HG02798 (cell line): ENCODE results near the gene DCAF11.

ENCODE experiments used
- ATAC-seq: cut with Tn5 transposase; IDR thresholded peaks from one replicate; pipeline ENCODE4 v1.9.1; 2021; ENCODE audit warnings: mild to moderate bottlenecking; ENCODE audit not compliant: unreplicated experiment, poor library complexity

The DCAF11 gene

GRCh38 chr14:24136684-24137528, 22.3 kb downstream of the DCAF11 start:
- no peak for ATAC-seq

DNA sequence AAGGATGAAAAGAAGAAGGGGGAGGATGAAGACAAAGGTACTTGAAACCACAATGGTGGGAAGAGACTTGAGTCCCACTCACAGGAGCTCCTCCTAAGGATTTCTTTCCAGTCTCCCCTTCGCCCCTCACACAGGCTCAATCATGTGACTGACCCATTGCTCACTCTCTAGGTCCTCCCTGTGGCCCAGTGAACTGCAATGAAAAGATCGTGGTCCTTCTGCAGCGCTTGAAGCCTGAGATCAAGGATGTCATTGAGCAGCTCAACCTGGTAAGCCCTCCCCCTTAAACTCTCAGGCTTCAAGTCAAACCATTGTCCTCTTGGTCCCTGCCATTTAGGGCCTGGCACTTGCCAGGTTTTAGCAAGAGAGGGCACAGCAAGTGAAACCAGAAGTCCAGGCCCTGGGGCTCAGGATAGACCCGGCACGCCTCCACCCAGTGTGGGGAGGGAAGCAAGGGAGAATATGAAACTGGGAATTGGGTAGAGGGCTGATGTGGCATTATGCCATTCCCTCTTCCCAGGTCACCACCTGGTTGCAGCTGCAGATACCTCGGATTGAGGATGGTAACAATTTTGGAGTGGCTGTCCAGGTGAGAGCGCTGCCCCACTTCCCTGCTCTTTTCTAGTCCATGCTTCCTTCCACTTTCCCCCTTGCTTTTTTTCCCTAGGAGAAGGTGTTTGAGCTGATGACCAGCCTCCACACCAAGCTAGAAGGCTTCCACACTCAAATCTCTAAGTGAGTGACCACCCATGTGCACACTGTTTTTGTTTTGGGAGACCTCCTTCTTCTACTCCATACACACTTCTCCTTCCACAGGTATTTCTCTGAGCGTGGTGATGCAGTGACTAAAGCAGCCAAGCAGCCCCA, 23.2 kb downstream of the DCAF11 start:
- ATAC-seq, result no peak

- no peak for ATAC-seq
Measured at GRCh38 chr14:24138396-24139271, 24.1 kb downstream of the DCAF11 start.

DNA sequence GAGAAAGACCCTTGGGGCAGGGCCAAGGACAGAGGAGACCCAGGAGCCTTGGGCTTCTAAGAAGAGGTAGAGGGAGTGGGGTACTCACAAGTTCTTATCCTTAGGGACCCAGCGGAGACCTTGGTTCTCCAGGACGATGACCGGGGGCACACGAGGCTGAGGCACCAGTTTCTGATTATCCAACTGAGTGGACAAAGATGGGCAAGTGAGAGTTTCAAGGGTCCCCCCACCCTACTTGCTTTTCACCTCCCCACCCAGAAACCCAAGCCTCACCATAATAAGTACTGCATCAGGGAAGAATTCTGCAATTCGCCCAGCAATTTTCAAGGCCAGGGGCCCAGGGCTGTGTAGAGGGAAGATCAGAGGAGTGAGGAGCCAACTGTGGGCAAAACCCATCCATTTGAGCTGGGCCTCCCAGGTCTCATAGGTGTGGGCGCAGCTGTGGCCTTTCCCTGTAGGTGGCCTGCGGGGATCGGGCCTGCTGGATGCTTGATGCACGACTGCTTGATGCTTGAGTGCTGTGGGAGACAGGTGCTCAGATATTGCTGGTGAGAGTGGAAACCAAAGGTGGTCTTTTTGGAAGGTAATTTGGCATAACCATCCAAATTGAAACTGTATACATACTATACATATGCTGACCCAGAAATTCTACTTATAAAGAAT, 24.8 kb downstream of the DCAF11 start:
- ATAC-seq, result no peak

DNA sequence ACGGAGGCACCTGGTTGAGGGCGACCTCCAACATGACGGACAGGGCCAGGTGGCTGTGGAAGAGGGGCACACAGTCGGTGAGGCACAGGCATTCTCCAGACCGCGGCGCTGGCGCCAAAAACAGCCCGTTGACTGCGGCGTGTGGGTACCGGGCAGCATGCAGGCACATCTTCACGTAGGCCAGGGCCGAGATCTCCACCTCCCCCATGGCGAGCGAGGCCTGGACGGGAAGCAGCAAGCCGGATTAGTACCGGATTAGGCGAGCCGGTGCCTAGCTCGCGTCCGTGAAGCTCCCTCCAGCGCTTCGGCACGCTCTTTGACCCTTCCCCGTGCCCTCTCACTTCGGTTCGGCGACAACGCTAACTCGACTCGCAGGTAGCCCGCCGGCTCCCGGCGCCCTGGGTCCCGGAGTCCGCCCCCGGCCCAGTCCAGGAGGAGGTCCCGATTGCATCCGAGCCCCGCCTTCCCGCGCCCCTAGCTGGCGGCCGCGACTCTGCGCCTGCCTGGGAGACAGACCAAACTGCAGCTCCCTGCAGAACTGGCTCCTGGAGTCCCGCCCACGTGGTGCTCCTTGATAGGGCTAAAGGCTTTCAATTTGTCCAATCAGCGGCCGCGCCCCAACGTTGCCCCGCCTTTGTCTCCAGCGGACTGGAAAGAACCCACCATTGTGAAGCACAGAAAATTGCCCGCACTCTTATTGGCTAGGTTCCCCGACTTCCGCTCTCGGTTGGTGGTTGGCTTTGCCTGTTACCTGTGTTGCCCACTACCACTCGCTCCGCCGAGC, 26.7 kb downstream of the DCAF11 start, which contains the start of gene EMC9:
TSS of gene EMC9 (minus strand) at position 495 of the 784 bp plus-strand sequence. CDS start at position 208, 287 bp downstream.
- peak; percentile 90 for ATAC-seq

- ATAC-seq, result no peak
Measured at GRCh38 chr14:24143511-24143910, 28.9 kb downstream of the DCAF11 start.

DNA sequence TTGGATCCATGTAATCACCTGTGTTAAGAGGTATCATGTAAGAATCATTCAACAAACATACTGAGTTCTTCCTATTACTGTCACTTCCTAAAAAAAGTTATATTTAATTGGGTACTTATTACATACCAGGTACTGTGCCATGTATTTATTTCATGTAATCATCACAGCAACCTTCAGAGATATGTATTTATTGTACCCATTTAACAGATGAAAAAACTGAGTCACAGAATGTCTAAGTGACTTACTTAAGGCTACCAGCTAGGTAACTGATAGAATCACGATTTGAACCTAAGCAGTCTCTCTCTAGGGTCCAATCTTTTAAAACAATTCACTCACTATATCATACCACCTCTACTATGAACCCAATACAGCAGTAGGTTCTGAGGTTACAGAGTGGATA, 29.9 kb downstream of the DCAF11 start:
- no peak for ATAC-seq

GRCh38 chr14:24145219-24145618, 30.6 kb downstream of the DCAF11 start:
- ATAC-seq, result no peak

- ATAC-seq, result no peak
Measured at GRCh38 chr14:24145690-24146452, 31.3 kb downstream of the DCAF11 start.

DNA sequence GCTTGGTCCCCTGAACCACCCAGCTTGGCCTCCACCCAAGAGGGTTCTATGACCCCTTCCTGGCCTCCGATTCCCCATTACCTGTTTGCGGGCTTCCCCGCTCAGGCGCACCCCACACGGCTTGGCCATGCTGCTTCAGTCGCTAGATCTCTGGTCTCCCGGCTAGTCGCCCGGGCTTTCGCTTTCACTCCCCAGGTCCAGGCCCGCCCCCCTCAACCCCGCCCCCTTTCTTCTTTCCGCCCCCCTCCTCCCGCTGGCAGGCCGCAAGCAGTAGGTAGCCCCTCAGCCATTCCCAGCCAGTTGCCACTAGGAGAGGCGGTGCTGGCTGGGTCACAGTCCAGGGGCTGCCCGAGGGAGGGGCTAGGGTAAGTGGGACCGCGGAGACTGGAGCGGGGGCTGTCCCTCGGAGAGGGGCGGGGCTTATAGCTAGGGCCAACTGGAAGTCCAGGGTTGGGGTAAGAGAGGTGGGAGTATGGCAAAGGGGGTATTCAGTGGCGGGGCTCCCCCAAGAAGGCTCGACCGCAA, 31.9 kb downstream of the DCAF11 start, which contains the start of gene PSME2:
TSS of gene PSME2 (minus strand) at position 158 of the 525 bp plus-strand sequence. CDS start at position 129, 29 bp downstream.
- ATAC-seq, result peak; percentile 67

DNA sequence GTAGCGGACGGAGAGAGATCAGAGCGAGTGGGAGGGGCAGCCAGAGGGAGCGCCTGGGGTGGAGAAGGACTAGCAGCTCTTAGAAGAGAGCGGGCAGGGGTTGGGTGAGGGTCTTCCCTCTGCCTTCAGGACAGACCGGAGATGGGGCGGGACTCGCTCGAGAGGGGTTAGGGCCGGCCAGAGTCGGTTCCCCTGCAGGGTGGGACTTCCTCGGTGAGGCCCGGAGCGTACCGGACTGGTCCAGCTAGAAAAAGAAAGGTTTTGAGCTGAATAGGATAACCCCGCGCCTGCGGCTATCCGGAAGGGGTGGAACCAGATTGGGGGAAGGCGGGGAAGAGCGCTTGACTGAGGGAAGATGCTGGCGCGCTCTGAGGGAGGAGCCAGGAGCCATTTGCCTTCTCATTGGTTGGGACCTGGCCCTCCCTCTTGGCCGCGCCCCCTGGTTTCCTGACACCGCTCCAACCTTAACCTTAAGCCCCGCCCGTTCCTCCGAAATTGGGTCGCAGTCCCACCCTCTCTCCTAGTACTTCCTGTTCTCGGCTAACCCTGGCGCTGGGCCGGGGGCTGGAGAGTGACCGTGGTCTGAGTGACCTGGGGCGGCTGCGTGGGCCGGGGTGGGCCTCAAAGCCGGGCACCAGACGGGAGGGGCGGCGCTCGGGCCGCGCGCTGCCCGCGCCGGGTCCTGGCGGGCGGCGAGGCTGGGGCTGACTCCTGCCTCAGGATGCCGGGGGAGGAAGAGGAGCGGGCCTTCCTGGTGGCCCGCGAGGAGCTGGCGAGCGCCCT, 32.6 kb downstream of the DCAF11 start, which contains the start of gene RNF31:
TSS of gene RNF31 (plus strand) at position 521 of the 783 bp plus-strand sequence. CDS start at position 722, 201 bp downstream.
- ATAC-seq, result peak; percentile 87

DNA sequence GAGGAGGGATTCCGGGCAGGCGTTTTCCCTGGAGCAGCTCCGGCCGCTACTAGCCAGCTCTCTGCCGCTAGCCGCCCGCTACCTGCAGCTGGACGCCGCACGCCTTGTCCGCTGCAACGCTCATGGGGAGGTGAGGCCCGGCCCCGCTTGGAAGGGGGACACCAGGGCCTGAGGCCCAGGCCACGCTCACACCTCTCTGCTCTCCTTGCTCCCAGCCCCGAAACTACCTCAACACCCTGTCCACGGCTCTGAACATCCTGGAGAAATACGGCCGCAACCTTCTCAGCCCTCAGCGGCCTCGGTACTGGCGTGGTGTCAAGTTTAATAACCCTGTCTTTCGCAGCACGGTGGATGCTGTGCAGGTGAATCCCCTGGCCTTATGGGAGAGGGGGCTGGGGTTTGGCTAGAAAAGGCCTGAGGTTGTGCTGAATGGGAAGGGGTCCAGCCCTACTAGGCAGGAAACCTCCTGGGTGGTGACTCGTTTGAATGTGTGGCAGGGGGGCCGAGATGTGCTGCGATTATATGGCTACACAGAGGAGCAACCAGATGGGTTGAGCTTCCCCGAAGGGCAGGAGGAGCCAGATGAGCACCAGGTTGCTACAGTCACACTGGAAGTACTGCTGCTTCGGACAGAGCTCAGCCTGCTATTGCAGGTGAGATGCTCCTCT, 33.3 kb downstream of the DCAF11 start:
- ATAC-seq, result no peak

DNA sequence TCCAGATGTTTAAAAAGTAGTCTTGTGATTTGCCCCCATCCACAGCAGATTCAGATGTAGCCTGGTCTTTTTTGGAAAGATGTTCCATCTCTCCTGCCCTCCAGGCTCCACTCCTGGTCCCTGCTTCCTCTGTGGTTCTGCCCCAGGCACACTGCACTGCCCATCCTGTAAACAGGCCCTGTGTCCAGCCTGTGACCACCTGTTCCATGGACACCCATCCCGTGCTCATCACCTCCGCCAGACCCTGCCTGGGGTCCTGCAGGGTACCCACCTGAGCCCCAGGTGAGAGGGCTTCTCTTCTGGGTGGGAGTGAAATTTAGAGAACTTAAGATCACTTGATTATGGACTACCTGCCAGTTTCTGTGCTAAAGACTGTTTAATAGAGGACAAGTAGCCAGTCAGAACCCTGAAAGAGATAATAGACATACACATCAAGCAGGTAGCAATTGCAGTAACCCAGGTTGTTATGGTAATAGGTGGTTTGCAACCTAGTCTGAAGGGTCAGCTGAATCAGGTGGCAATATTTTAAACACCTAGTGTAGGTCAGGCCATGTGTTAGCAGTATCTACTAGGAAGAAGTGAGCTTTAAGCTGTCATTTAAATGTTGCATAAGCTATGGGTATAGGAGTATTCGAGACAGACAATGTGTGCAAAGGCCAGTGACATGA, 34.9 kb downstream of the DCAF11 start:
- ATAC-seq, result no peak

DNA sequence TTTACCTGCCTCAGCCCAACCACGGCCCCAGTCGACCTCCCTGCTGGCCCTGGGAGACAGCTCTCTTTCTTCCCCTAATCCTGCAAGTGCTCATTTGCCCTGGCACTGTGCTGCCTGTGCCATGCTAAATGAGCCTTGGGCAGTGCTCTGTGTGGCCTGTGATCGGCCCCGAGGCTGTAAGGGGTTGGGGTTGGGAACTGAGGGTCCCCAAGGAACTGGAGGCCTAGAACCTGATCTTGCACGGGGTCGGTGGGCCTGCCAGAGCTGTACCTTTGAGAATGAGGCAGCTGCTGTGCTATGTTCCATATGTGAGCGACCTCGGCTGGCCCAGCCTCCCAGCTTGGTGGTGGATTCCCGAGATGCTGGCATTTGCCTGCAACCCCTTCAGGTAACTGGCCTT, 35.5 kb downstream of the DCAF11 start:
- ATAC-seq, result no peak

GRCh38 chr14:24150567-24150966, 36.0 kb downstream of the DCAF11 start:
- no peak for ATAC-seq

- ATAC-seq, result no peak
Measured at GRCh38 chr14:24150993-24151392, 36.4 kb downstream of the DCAF11 start.
